Psoas muscle (tissue), 8 donors: ENCODE data around the gene ZNF439. TPM values are rescaled to one million over a fixed set of nuclear protein-coding genes. Genes with fewer than 3 reads are reported as not detected.
A peak's percentile ranks its signal among the peaks of the same experiment; 100 is the strongest.
"Not testable (repeated sequence)": the region's sequence is repeated elsewhere in the genome, so short reads cannot be mapped to it uniquely, and the experiment has no call there.

Experiments used
- ATAC-seq, 4 donors: fragments of 200-7000 bp; cut with Tn5 transposase; one replicate each; pipeline ENCODE4 v1.9.1; 2020; ENCODE audit warnings: moderate library complexity in 3 of 4, mild to moderate bottlenecking in 2 of 4
- DNase-seq, 2 donors: peaks; one replicate each; pipeline ENCODE4 v3.0.0-alpha.2; 2020
- H3K27ac ChIP-seq: fragments of 200-600 bp; one replicate; pipeline ENCODE4 v1.8.0; 2022
- H3K27me3 ChIP-seq, 3 donors: fragments of 200-600 bp in 1 of 3; one replicate each; pipeline versions ENCODE4 v1.6.1 to v1.8.0; 2013 to 2022; ENCODE audit warnings: low read length in 2 of 3, mild to moderate bottlenecking in 2 of 3, moderate library complexity in 1 of 3; ENCODE audit not compliant: insufficient read depth in 3 of 3
- H3K36me3 ChIP-seq, 2 donors: fragments of 200-600 bp in 1 of 2; one replicate each; pipeline versions ENCODE4 v1.6.1 to v1.8.0; 2013 to 2022; ENCODE audit warnings: low read depth in 1 of 2, mild to moderate bottlenecking in 1 of 2, moderate library complexity in 1 of 2; ENCODE audit not compliant: insufficient read depth in 1 of 2
- H3K4me1 ChIP-seq: fragments of 200-600 bp; one replicate; pipeline ENCODE4 v1.8.0; 2022
- H3K4me3 ChIP-seq: fragments of 200-600 bp; one replicate; pipeline ENCODE4 v1.8.0; 2022; ENCODE audit warnings: mild to moderate bottlenecking
- H3K9me3 ChIP-seq: fragments of 200-600 bp; one replicate; pipeline ENCODE4 v1.8.0; 2022
- CTCF ChIP-seq: fragments of 200-600 bp; IDR thresholded peaks from one replicate; pipeline ENCODE4 v1.8.0; 2022; ENCODE audit warnings: antibody characterized with exemption
- WGBS, 3 donors: extraction: QIAGEN DNeasy Blood & Tissue Kit; methylation state at CpG; one replicate each; pipeline versions ENCODE4 v1.1.6 to v1.1.7; 2013; 5-methylcytosine and 5-hydroxymethylcytosine counted together
- intact Hi-C, 2 donors: fragments of 100-400 bp; cut with DNase I; formaldehyde crosslinking; loops; one replicate each; pipeline versions ENCODE4 v1.11.0 to v1.14.2; 2022
- polyA plus RNA-seq, 3 donors: library from polyadenylated mRNA; stranded (reverse); fragments of 200-250 nt; gene quantifications; one replicate each; pipeline ENCODE4 v1.2.3, GENCODE V29; 2013
- total RNA-seq, 4 donors: library from RNA; stranded (reverse); fragmentation: NEBNext Ultra II Directional in 2 of 4; extraction: Animal tissue kit (Norgen Biotek cat#: 25700) in 2 of 4; gene quantifications; one replicate each; pipeline versions ENCODE4 v1.2.1 to v1.2.4, GENCODE V29; 2021 to 2023
- donor health status: healthy with polysubstance abuse.
- donor health status: DM: no; HTN: no; CAD: no; lungs with moderate emphysema.
- donor health status: Bipolar disorder and iron deficiency.
- donor health status: healthy.
- donor health status: DM: yes; HTN: yes; CAD: no.
- donor health status: DM: no; HTN: no; CAD: no.
- donor health status: DM: no; HTN: no; CAD: no.
- donor health status: DM: yes; HTN: yes; CAD: no.

Gene ZNF439
- total and polyA plus RNA-seq, 7 donors: 0.17 to 2.4 (median 0.36) TPM

DNA sequence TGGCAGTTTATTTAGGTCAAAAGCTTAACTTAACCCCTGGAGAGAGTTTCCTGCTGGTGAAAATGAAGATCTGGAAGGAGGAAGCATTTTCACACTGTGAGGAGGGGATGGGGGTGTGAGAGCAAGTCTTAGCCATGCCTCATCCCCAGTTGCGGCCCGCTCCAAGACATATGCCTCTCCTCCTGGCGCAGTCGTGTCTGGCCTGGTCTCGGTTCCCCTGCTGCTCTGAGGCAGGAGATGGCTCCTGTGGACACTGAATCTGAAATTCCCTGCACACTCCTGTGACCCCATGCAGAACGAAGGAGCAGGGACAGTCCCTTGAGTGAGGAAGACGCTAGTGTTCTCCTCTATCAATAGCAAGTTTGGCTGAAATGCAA lies 38.7 kb downstream of the ZNF439 start:
- Histone ChIP-seq H3K27ac (peak overlapping the region; percentile 80), H3K27me3 (no peaks in the 10 kb centered on the region), H3K9me3 (no peaks in the 10 kb centered on the region), H3K4me3 (peak overlapping the region; percentile 81), H3K4me1 (no peaks in the 10 kb centered on the region), H3K36me3 (no peaks in the 10 kb centered on the region)
- ATAC-seq: peak in 3 of 4 donors; percentile 11 to 31 (median 15)
- DNase-seq: no peak
- WGBS, 3 donors: 16 to 22% (median 22%) methylated on average over 7 of the region's 7 CpGs
- TF ChIP-seq CTCF: no peak
- intact Hi-C loops: no loop called here

DNA sequence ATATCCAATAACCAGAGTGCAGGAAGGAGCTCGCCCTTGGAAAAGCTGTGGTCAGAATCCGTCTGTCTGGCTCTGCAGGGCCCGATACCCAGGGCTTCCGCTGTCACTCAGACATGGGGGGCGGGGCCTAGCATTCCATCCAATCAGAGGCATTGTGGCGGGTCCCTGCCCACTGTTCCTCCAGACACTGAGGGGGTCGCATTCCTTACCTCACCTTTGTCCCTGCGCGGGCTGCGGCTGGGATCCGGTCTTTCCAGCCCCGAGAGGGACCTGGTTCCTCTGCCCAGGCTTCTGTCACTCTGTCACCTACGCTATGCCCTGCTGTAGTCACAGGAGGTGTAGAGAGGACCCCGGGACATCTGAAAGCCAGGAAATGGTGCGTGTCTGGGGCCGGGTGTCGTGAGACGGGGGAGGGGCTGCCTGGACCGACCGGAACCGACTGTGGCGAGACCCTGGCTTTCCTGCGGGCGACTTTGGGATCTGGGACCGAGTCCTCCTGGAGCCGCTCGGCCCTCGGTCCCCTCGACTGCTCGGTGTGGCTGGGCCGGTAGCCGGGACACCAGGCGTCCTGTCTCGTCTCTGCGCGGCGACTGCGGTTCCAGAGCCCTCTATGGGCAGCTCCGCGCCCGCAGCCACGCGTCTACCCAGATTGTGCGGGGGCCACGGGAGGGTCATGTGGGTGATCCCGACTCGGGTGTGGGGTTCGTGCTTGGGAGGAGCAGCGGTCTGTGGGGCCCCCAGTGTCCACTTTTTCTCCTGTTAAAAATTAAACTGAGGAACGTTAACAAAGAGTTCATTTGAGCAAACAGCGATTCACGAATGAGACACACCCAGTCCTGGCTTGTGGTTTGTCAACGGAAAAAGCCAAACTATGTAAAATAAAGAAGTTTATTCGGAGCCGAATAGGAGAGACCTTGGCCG lies 39.3 kb downstream of the ZNF439 start, which contains the start of gene ZNF69:
Gene ZNF69, plus strand, starts transcription at position 172 of the 921 bp plus-strand sequence. Its CDS starts 142 bp downstream, at position 314.
- ATAC-seq (peak; percentile 94 to 98 (median 98)), DNase-seq (peak; percentile 86 to 88)
- Histone ChIP-seq H3K36me3 (no peaks in the 10 kb centered on the region), H3K27me3 (no peaks in the 10 kb centered on the region), H3K4me3 (peak within 1 kb of the TSS; percentile 81), H3K9me3 (no peaks in the 10 kb centered on the region), H3K27ac (peak within 1 kb of the TSS; percentile 80), H3K4me1 (no peaks in the 10 kb centered on the region)
- TF ChIP-seq CTCF: peak; percentile 26
- intact Hi-C loops: no loop called here
- 0 to 1% (median 1%) methylated on average over 54 to 56 of the region's 56 CpGs for WGBS, 3 donors

DNA sequence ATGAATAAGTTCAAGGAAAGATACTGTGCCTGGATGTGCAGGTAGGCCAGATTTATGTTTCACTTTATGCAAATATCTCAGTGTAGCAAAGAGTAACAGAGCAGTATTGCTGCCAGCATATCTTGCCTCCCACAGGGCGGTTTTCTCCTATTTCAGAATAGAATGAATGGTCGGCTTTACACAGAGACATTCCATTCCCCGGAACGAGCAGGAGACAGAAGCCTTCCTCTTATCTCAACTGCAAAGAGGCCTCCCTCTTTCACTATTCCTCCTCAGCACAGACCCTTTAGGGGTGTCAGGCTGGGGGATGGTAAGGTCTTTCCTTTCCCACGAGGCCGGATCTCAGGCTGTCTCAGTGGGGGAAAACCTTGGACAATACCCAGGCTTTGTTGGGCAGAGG lies 41.4 kb downstream of the ZNF439 start:
- H3K27ac ChIP-seq, H3K4me1 ChIP-seq, intact Hi-C loops, H3K4me3 ChIP-seq, DNase-seq, ATAC-seq, H3K36me3 ChIP-seq, H3K27me3 ChIP-seq, H3K9me3 ChIP-seq: not testable (repeated sequence)
- WGBS, 3 donors: 80 to 85% (median 84%) methylated on average over 6 of the region's 6 CpGs

- no peak for ATAC-seq
- Histone ChIP-seq H3K27ac (no peak overlapping the region), H3K4me1 (no peaks in the 10 kb centered on the region), H3K9me3 (no peaks in the 10 kb centered on the region), H3K27me3 (no peaks in the 10 kb centered on the region), H3K4me3 (no peak overlapping the region), H3K36me3 (peaks cover 3% of the 10 kb centered on the region in 2 donors)
- WGBS, 3 donors: 85 to 94% (median 91%) methylated on average over 5 of the region's 5 CpGs
- no peak for TF ChIP-seq CTCF
- no peak for DNase-seq
- intact Hi-C loops: no loop called here
Measured at GRCh38 chr19:11890634-11891033, 42.1 kb downstream of the ZNF439 start.

DNA sequence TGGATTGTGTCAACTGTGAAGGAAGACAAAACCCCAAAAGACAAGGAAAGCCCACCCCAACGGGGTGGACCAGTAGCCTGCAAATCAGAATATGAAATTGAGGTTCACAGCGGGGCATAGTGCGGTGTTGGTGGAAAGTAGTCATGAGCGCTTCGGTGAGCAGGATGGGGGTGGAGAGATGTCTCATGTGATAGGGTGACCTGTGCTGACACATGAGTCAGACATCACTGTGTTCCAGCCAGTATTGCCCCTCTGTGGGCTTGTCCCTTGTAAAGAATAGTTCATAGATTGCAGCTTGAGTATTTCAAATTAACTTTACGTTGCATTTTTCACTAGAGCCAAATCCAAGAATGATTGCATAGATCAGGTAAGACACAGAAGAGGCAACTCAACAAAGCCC lies 46.3 kb downstream of the ZNF439 start:
- TF ChIP-seq CTCF: no peak
- intact Hi-C loops: no loop called here
- peaks cover 11% of the 10 kb centered on the region for H3K9me3 ChIP-seq
- no peak overlapping the region for H3K4me3 ChIP-seq
- no peaks in the 10 kb centered on the region for H3K4me1 ChIP-seq
- WGBS, 3 donors: 96 to 97% (median 96%) methylated on average over 6 of the region's 6 CpGs
- H3K27ac ChIP-seq: no peak overlapping the region
- no peak for ATAC-seq
- no peaks in the 10 kb centered on the region for H3K27me3 ChIP-seq
- no peak for DNase-seq
- peaks cover 3% of the 10 kb centered on the region in 2 donors for H3K36me3 ChIP-seq
